GM18507 (cell line): ENCODE results near the gene DBR1.

Experiments used
- DNase-seq: peaks from one replicate; pipeline ENCODE4 v3.0.0; 2011; ENCODE audit warnings: low read depth; ENCODE audit not compliant: insufficient read length; ENCODE audit errors: extremely low spot score
- FAIRE-seq: peaks from 2 replicates; lab custom pipeline; 2011; peaks lifted over from hg19 to GRCh38; lab: Jason Lieb, UNC

Gene DBR1, protein sequence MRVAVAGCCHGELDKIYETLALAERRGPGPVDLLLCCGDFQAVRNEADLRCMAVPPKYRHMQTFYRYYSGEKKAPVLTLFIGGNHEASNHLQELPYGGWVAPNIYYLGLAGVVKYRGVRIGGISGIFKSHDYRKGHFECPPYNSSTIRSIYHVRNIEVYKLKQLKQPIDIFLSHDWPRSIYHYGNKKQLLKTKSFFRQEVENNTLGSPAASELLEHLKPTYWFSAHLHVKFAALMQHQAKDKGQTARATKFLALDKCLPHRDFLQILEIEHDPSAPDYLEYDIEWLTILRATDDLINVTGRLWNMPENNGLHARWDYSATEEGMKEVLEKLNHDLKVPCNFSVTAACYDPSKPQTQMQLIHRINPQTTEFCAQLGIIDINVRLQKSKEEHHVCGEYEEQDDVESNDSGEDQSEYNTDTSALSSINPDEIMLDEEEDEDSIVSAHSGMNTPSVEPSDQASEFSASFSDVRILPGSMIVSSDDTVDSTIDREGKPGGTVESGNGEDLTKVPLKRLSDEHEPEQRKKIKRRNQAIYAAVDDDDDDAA

DNA sequence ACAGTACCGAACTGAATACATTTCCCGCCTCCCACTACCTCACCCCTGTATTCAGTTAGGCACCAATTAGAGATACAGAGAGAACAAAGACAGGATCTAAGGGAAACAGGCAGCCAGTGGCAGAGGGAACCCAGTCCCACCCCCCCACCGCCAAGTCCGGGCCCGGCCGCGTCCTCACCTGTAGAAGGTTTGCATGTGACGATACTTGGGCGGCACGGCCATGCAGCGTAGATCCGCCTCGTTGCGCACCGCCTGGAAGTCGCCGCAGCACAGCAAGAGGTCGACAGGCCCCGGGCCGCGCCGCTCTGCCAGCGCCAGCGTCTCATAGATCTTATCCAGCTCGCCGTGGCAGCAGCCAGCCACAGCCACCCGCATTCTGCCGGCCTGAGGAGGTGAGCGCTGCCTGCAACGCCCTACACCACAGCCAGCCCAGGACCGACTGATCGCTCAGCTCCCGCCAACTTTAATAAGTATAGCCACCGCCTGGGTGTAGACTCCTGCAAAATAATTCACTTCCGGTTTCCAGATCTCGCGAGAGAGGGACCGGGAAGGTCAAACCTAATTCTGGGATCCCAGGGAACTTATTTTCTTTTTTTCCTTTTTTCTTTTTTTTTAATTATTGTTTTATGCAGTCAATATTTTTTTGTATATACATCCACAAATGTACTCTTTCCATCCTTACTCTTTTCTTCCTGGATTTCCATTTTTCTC, at the start of gene DBR1:
Gene DBR1 (minus strand): TSS at position 501 of the 711 bp plus-strand sequence. CDS start 126 bp downstream, at position 375.
- FAIRE-seq = peak; percentile 81
- peak; percentile 61 for DNase-seq

DNA sequence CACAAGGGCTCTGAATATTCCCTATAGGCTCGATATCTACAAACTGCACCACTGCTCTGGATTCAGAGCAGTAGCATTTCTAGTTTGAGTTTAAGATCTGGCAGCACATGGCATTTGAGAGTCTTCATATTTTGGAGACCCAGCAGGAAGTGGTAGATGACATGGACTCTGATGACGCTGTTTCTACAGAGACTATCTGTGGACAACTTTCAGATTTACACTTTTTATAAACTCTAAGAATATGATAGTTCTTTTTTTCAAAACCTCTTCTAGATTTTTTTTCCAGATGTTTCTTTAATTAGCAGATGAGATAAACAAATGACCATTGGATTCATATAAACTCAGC, 48.2 kb upstream of the DBR1 start:
- FAIRE-seq = no peak

DNA sequence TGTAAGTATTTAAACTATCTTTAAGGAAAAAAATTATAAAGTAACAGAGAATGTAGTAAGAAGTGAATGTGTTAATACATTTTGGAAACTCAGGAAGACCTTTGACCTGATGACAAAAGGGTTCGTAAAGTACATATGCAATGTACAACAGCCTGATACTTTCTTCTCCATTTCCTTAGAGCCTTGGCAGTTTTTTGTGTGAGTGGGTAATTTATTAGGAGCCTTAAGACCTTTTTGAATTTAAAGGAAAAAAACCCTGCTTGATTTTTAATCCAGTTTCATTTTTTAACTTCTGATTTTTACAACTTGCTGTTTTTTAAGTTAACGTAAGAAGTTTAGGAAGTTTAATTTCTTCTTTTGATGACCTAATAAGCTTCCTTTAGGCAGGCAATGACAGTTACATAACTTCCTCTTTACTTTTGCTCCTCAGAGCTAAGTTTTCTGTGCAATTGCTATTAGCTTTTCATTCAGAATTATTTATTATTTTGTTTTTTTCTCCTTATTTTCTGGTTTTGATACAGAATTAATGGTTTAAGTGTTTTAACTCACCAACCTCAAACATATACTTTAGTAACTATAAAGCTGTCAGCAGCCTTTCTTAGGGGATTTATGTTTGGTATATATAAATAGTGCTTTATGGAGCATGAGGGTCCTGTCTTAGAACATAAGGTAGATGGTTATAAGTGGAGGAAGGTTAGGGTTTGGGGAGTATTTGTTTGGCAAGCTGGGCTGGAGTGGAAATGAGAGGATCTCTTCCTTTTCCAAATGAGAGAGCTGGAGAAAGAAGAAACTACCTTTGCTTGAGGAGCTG, 47.6 kb upstream of the DBR1 start:
- DNase-seq = no peak
- FAIRE-seq = no peak

More for the DNA sequence above, 48.2 kb upstream of the DBR1 start:
- DNase-seq = no peak

DNA sequence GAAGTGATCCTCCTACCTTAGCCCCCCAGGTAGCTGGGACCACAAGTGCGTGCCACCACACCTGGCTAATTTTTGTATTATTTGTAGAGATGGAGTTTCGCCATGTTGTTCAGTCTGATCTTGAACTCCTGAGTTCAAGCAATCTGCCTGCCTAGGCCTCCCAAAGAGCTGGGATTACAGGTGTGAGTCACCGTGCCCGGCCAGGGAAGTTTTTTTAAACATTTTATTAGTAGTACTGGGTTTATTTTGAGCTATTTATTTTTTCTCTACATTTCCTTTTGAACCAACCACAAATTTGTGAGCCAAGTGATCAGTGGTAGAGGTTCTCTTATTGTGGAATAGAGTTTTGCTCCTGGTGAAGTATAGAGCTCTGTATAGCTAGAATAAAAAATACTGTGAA, 46.1 kb upstream of the DBR1 start:
- DNase-seq (no peak), FAIRE-seq (no peak)

DNA sequence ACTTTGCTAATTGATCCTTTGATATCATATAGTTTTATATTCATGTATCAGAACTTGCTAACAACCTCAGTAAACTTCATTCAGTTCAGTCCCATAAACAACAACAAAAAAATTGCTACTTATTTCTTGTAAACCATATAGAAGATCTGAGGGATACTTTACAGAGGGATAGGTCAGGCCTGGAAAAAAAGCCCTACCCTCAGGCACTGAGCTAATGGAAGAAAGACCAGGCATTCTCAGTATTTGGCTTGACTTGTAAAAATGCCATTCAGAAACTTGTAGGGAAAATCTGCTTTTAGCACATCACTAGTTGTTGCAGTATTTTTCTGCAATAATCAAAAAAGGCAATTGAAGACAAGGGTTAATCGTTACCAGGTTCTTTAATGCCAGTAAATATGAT, 45.5 kb upstream of the DBR1 start:
- no peak for DNase-seq
- FAIRE-seq = no peak

DNA sequence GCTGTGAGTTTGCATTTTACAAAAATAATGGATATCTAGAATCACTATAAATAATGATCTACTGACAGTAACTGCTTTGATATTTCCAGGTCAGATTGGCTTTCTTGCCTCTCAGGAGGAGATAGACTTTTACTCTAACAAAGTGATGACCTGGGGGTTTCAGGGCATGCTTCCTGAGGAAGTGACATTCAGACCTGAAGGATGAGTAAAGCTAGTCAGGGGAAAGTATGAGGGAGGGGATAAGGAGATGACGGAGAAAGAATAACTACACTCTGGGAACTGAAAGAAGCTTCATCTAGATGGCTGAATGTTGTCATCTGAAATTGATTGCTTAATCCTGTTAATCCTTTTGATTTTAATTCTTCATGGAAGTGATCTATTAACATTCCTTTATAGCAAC, 44.5 kb upstream of the DBR1 start:
- no peak for FAIRE-seq
- no peak for DNase-seq

DNA sequence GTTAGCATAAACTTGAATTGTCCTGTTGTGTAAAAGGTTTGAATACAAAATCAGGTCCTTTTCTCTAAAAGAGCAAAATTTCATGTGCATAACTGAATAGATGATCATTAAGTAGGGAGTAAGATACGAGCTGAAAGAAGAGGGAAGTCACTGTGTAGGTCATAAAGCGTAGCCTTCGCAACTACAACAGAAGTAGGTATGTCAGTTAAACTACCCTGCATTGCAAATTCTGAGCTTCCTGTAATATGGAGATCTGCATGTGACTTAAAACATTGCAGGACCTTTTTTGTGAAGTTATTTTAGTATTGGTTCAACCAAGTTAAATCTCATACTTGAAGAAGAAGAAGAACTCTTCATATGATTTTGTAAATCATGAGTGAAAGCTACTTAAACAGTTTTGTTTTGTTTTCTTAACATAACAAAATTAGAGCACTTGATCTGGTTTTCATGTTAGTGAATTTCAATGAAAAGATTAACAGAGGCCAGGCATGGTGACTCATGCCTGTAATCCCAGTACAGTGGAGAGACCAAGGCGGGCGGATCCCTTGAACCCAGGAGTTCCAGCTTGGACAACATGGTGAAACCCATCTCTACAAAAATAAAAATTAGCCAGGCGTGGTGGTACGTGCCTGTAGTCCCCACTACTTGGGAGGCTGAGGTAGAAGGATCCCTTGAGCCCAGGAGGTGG, 38.8 kb upstream of the DBR1 start:
- no peak for DNase-seq
- FAIRE-seq = no peak

DNA sequence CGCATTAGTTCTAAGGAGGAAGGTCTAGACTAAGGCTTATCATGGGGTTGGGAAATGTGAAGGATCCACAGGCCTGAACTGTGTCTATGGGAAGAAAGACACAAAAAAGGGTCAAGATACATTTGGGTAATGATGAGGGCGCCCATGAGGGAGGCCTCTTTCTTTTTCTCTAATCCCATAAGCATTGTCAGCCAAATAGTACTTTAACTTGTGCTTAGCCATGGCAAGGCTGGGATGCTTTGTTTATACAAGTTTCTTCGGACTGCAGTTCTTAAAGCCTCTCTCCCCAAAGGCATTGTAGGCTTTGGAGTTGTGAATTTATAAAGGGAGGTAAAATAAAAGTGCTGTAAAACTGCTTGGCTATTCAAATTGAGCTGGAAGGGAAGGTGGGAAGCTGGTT, 35.8 kb upstream of the DBR1 start:
- DNase-seq (no peak), FAIRE-seq (no peak)

DNA sequence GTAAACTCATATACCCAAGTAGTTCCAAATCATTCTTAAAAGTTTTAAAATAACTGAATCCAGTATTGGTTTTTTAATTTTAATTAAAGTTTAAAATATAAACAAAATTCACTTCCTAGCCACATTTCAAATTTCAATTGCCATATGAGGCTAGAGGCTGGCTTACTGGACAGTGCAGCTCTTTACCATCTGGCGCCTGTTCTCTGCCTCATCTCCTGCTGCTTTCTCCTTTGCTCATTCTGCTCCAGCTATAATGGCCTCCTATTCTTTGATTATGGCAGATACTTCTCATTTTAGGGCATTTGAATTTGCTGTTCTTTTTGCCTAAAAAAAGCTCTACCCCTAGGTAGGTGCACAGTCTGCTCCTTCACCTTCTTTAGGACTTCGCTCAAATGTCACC, 31.5 kb upstream of the DBR1 start:
- FAIRE-seq (no peak), DNase-seq (no peak)

DNA sequence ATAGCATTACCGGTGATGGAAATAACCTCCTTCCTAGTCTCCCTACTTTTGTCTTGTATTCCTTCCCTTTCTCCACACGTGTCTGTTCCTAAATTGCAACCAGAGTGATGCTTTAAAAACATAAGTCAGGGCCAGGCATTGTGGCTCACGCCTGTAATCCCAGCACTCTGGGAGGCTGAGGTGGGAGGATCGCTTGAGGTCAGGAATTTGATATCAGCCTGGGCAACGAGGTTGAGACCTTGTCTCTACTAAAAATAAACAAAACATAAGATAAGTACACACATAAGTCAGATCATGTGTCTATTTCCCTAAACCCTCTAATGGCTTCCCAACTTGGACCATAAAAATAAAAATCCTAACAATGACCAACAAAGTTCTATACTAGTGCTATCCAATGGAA, 30.8 kb upstream of the DBR1 start:
- DNase-seq (no peak), FAIRE-seq (no peak)

DNA sequence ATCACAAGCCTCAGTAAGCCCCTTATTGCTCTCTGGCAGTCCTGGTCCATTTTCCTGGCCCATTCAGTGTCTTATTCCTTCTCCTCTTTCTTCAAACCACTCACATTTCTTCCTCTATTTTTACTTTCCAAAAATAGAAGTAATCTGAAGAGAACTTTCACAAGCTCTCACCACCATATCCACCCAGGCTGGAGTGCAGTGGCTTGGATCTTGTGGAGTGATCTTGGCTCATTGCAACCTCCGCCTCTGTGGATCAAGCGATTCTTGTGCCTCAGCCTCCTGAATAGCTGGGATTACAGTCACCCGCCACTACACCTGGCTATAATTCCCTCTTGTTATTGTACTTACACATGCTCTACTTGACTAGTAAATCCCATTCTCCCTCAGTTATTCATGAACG, 29.2 kb upstream of the DBR1 start:
- DNase-seq = no peak
- FAIRE-seq = no peak

DNA sequence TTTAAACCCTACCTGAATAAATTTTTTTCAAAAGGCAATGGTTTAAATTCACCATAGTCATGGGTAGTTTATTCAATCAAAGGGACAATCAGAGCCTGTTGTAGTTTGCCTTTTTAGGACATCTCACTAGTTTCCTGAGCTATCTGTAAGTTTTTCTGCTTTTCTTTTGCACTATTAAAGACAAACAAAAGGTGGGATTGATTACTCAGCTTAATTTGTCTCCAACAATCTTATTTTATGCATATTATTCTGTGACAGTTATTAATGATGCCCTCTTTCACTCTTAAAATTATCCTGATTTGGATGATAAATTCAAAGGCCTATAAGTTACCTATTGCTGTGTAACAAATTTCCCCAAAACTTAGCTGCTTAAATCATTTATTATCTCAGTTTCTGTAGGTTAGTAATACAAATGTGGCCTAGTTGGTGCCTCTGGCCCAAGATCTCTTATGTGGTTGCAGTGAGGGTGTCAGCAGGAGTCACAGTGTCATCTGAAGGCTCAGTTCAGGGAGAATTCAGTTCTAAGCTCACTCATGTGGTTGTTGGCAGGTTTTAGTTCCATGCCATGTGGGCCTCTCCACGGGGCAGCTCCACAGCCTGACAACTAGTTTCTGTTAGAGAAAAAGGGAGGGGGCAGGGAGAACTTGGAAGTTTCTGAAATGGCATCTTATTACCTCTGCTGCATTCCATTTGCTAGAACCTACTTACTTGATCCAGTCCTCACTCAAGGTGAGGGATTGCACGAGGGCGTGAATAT, 28.4 kb upstream of the DBR1 start:
- no peak for DNase-seq
- FAIRE-seq = no peak

DNA sequence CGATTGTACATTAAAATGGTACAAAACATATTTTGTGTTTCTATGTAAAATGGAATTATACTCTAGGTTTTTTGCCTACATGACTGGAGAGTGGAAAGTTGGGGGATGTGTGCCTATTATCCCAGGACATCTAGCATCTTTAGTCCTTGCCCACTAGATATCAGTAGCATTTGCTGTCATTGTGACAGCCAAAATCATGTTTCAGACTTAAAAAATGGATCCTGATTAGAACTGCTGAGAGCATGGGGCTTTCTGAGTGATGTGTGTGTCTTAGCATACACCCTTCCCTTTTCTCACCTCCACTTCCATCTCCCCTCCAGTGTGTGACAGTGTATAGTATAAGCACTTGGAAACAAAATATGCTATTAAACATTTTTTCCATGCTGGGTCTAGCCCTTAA, 25.7 kb upstream of the DBR1 start:
- no peak for FAIRE-seq
- no peak for DNase-seq

DNA sequence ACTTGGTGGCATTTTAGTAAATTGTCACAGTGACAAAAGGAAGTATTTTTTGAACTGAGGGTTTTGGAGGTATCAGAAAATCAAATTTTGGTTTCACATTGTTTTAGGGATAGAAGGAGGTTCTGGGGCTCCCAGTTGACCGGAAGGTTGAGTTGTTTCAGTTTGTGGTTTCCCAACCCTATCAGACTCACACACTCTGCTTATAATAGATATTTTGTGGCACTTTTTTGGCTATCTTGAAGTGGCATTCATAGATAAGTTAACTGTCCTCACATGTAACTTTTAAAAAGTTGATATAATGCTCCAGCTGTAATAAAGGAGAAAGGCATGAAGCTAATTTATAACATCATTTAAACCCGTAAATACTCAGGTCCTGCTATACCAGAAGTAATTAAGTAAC, 25.1 kb upstream of the DBR1 start:
- no peak for DNase-seq
- no peak for FAIRE-seq

DNA sequence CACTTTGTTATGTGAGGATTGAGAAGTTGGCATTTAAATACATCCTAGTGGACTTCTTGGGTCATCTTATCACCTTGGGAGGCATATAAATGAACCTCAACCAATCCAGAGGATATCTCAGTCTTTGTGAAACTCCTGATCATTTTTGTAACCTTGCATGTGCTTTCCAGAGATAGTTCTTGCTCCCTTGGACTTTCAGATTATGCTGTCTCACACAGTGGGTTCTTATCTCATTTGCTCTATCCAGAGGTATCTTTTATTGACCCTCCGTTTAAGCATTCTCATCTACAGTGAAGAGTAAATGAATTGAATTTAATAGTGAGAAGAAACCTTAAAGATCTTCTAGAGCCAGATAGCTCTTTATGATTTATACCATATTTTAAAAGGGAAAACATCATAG, 22.8 kb upstream of the DBR1 start:
- FAIRE-seq = no peak
- no peak for DNase-seq

DNA sequence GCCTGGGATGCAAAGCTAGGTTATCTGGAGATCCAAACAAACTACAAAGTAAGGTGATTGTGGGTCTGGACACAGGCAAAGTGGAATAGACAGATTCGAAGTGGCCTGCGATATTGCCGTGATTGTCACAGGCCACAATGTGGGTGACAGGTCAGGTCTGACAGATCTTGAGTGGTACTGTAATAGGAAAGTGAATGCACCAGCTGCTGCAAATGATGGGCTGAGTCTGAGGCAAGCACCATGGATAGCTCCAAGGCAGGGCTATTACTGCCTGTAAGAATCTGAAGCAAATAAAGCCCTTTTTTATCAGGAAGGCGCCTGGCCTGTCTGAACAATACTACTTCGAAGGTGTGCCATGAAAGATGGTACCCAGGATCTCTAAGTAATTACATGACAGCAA, 22.3 kb upstream of the DBR1 start:
- no peak for DNase-seq

DNA sequence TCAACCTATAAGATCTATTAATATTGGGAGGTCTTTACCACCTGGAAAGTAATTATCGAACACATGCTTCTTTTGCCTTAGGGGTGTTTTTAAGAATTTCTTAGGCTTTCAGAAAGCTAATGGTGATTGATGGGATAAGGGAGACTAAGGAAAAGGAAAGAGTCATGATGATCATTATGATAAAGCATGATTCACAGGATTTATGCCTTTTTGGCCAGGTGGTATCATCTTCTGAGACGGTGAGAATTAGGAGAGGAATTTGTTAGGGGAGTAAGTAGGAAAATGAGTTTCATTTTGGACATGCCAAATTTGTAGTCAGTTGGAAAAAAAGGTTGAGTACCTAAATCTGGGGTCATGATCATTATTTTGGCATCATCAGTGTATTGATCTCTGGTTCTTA, 21.3 kb upstream of the DBR1 start:
- no peak for FAIRE-seq

More for the DNA sequence above, 22.3 kb upstream of the DBR1 start:
- FAIRE-seq = no peak

DNA sequence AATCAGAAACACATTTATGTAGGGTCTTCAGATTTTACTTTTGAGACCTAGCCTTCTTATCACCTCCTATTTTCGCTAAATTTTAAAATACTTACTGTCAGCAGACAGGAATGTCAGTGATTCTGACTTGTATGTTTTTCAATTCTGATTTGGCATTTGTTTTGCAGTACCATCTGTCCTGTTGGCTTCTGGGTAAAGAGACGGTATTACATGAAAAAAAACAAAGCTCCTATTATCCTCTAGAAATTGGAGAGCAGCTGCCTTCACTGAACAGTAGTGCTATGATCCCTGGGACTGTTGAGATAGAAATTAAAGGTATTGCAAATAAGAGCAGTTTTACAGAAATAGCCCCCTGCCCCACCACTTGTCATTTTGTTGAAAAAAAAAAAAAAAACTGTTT, 20.8 kb upstream of the DBR1 start:
- DNase-seq (no peak), FAIRE-seq (no peak)

More for the DNA sequence above, 21.3 kb upstream of the DBR1 start:
- DNase-seq = no peak
